Type B pancreatic cell (in vitro differentiated cells): ENCODE data around the gene CYP4F12. TPM values are rescaled to one million over a fixed set of nuclear protein-coding genes. Genes with fewer than 3 reads are reported as not detected.

Experiments used
- DNase-seq: peaks from one replicate; pipeline ENCODE4 v3.0.0; 2021; ENCODE audit warnings: mixed read lengths; ENCODE audit not compliant: unreplicated experiment; ENCODE audit errors: extremely low spot score
- H3K27ac Mint-ChIP-seq: 2 replicates; pipeline ENCODE4 v1.8.0; 2021; ENCODE audit warnings: mild to moderate bottlenecking, mixed read lengths
- H3K27me3 Mint-ChIP-seq: 2 replicates; pipeline ENCODE4 v1.8.0; 2021; ENCODE audit warnings: mixed read lengths
- H3K36me3 Mint-ChIP-seq: 2 replicates; pipeline ENCODE4 v1.8.0; 2021; ENCODE audit warnings: mixed read lengths
- H3K4me1 Mint-ChIP-seq: one replicate; pipeline ENCODE4 v1.8.0; 2021; ENCODE audit warnings: mixed read lengths; ENCODE audit not compliant: unreplicated experiment
- H3K4me3 Mint-ChIP-seq: 2 replicates; pipeline ENCODE4 v1.8.0; 2021; ENCODE audit warnings: mild to moderate bottlenecking, mixed read lengths
- H3K9me3 Mint-ChIP-seq: 2 replicates; pipeline ENCODE4 v1.8.0; 2021; ENCODE audit warnings: mixed read lengths
- CTCF ChIP-seq: fragments of 200-600 bp; sonication (generic); conservative IDR thresholded peaks from 2 replicates; pipeline ENCODE4 v1.5.0; 2021; ENCODE audit warnings: antibody characterized with exemption, mild to moderate bottlenecking
- total RNA-seq: library from RNA; stranded (reverse); gene quantifications from 2 replicates; pipeline ENCODE4 v1.2.1, GENCODE V29; 2021; ENCODE audit warnings: low replicate concordance

CYP4F12 gene
- total RNA-seq, 1 donor from 2014 or later, result 1.2 TPM

GRCh38 chr19:15696654-15697194 lies 23.8 kb downstream of the CYP4F12 start:
- Mint-ChIP-seq H3K27me3 (no peaks in the 10 kb centered on the region), H3K4me3 (no peak overlapping the region), H3K27ac (no peak overlapping the region), H3K4me1 (no peaks in the 10 kb centered on the region), H3K9me3 (no peaks in the 10 kb centered on the region), H3K36me3 (no peaks in the 10 kb centered on the region)
- TF ChIP-seq CTCF, result no peak
- DNase-seq, result no peak

GRCh38 chr19:15701757-15702533 lies 29.1 kb downstream of the CYP4F12 start:
- H3K9me3 Mint-ChIP-seq, result no peaks in the 10 kb centered on the region

GRCh38 chr19:15702534-15702930 lies 29.6 kb downstream of the CYP4F12 start:
- Mint-ChIP-seq H3K27me3 (no peaks in the 10 kb centered on the region), H3K9me3 (no peaks in the 10 kb centered on the region), H3K36me3 (no peaks in the 10 kb centered on the region), H3K27ac (no peak overlapping the region), H3K4me1 (no peaks in the 10 kb centered on the region), H3K4me3 (no peak overlapping the region)
- no peak for DNase-seq
- TF ChIP-seq CTCF, result no peak

More at GRCh38 chr19:15701757-15702533, 29.1 kb downstream of the CYP4F12 start:
- no peak overlapping the region for H3K27ac Mint-ChIP-seq
- no peaks in the 10 kb centered on the region for H3K4me1 Mint-ChIP-seq
- H3K27me3 Mint-ChIP-seq, result no peaks in the 10 kb centered on the region
- no peak overlapping the region for H3K4me3 Mint-ChIP-seq
- no peaks in the 10 kb centered on the region for H3K36me3 Mint-ChIP-seq
- no peak for TF ChIP-seq CTCF
- no peak for DNase-seq

- Mint-ChIP-seq H3K4me3 (no peak overlapping the region), H3K4me1 (no peaks in the 10 kb centered on the region), H3K27ac (no peak overlapping the region), H3K9me3 (no peaks in the 10 kb centered on the region), H3K27me3 (no peaks in the 10 kb centered on the region), H3K36me3 (no peaks in the 10 kb centered on the region)
- DNase-seq, result no peak
- no peak for TF ChIP-seq CTCF
These were observed 41.8 kb downstream of the CYP4F12 start for GRCh38 chr19:15714638-15715037.

GRCh38 chr19:15715642-15716041 lies 42.8 kb downstream of the CYP4F12 start:
- H3K4me1 Mint-ChIP-seq, result no peaks in the 10 kb centered on the region
- no peak for TF ChIP-seq CTCF
- H3K36me3 Mint-ChIP-seq, result no peaks in the 10 kb centered on the region
- H3K27me3 Mint-ChIP-seq, result no peaks in the 10 kb centered on the region
- DNase-seq, result no peak
- no peak overlapping the region for H3K4me3 Mint-ChIP-seq
- H3K27ac Mint-ChIP-seq, result no peak overlapping the region
- H3K9me3 Mint-ChIP-seq, result no peaks in the 10 kb centered on the region
